CD14-positive monocyte (primary cell): ENCODE measurements around the gene ATP8B2. TPM values are rescaled to one million over a fixed set of nuclear protein-coding genes. Genes with fewer than 3 reads are reported as not detected.

ENCODE experiments used
- DNase-seq, 3 donors: peaks; one replicate each; pipeline ENCODE4 v3.0.0-alpha.2; 2011 to 2022
- H2AFZ ChIP-seq: 2 replicates; pipeline ENCODE4 v1.6.0; 2012; ENCODE audit warnings: mild to moderate bottlenecking, low read depth, low read length, inconsistent platforms; ENCODE audit not compliant: insufficient read depth, poor library complexity, severe bottlenecking
- H3K27ac ChIP-seq, 2 donors: 1 replicate in 1 of 2; 2 replicates in 1 of 2; pipeline ENCODE4 v1.5.1; 2012 to 2013; ENCODE audit warnings: low read length in 2 of 2, control low read depth in 1 of 2, inconsistent platforms in 1 of 2, low read depth in 1 of 2, mild to moderate bottlenecking in 1 of 2
- H3K27me3 ChIP-seq, 2 donors: one replicate each; pipeline versions ENCODE4 v1.6.0 to v1.6.1; 2011 to 2013; ENCODE audit warnings: low read length in 2 of 2; ENCODE audit not compliant: control insufficient read depth in 2 of 2, insufficient read depth in 2 of 2
- H3K36me3 ChIP-seq, 2 donors: replicated peaks in 1 of 2; 1 replicate in 1 of 2; 2 replicates in 1 of 2; pipeline versions ENCODE4 v1.5.1 to v1.6.1; 2012 to 2013; ENCODE audit warnings: low read length in 2 of 2, control low read depth in 1 of 2, inconsistent platforms in 1 of 2, mild to moderate bottlenecking in 1 of 2; ENCODE audit not compliant: insufficient read depth in 2 of 2, control insufficient read depth in 1 of 2
- H3K4me1 ChIP-seq, 2 donors: 1 replicate in 1 of 2; 2 replicates in 1 of 2; pipeline versions ENCODE4 v1.5.1 to v1.6.1; 2012 to 2013; ENCODE audit warnings: low read length in 2 of 2, control low read depth in 1 of 2, inconsistent platforms in 1 of 2, mild to moderate bottlenecking in 1 of 2, moderate library complexity in 1 of 2; ENCODE audit not compliant: insufficient read depth in 2 of 2, control insufficient read depth in 1 of 2
- H3K4me2 ChIP-seq: replicated peaks from 2 replicates; pipeline ENCODE3; 2012; ENCODE audit warnings: low read length, moderate library complexity, mild to moderate bottlenecking; ENCODE audit not compliant: poor library complexity, severe bottlenecking; ENCODE audit errors: extremely low read depth
- H3K4me3 ChIP-seq, 3 experiments: fragments of 200-600 bp in 1 of 3; sonication (generic) in 1 of 3; replicated peaks in 1 of 3; 1 replicate in 2 of 3; 2 replicates in 1 of 3; pipeline ENCODE4 v1.5.1; 2011 to 2013; ENCODE audit warnings: low read length in 3 of 3, mild to moderate bottlenecking in 3 of 3, control low read depth in 2 of 3, low read depth in 2 of 3, inconsistent platforms in 1 of 3, moderate library complexity in 1 of 3
- H3K79me2 ChIP-seq: 2 replicates; pipeline ENCODE4 v1.6.0; 2012; ENCODE audit warnings: mild to moderate bottlenecking, control low read depth, inconsistent platforms, low read length, moderate library complexity; ENCODE audit not compliant: insufficient read depth
- H3K9ac ChIP-seq: 2 replicates; pipeline ENCODE4 v1.6.0; 2017; ENCODE audit warnings: low read length, mild to moderate bottlenecking; ENCODE audit not compliant: insufficient read depth, poor library complexity, severe bottlenecking
- H3K9me3 ChIP-seq, 2 donors: replicated peaks in 1 of 2; 1 replicate in 1 of 2; 2 replicates in 1 of 2; pipeline versions ENCODE4 v1.5.1 to v1.6.1; 2012 to 2013; ENCODE audit warnings: low read length in 2 of 2, control low read depth in 1 of 2; ENCODE audit not compliant: control insufficient read depth in 1 of 2, insufficient read depth in 1 of 2
- H4K20me1 ChIP-seq: 2 replicates; pipeline ENCODE4 v1.6.0; 2012; ENCODE audit warnings: mild to moderate bottlenecking, low read length, control low read depth, moderate library complexity; ENCODE audit not compliant: insufficient read depth
- H3K27ac Mint-ChIP-seq, 7 donors: one replicate each; pipeline ENCODE4 v1.8.0; 2020; ENCODE audit warnings: mild to moderate bottlenecking in 7 of 7, mixed read lengths in 7 of 7, moderate library complexity in 6 of 7, inconsistent platforms in 2 of 7
- H3K27me3 Mint-ChIP-seq, 3 donors: one replicate each; pipeline ENCODE4 v1.8.0; 2021 to 2022; ENCODE audit warnings: low read depth in 3 of 3, mild to moderate bottlenecking in 3 of 3, mixed read lengths in 3 of 3, moderate library complexity in 3 of 3, inconsistent platforms in 1 of 3
- H3K36me3 Mint-ChIP-seq, 2 donors: one replicate each; pipeline ENCODE4 v1.8.0; 2020; ENCODE audit warnings: mixed read lengths in 2 of 2, inconsistent platforms in 1 of 2, mild to moderate bottlenecking in 1 of 2
- H3K4me1 Mint-ChIP-seq: one replicate; pipeline ENCODE4 v1.8.0; 2020; ENCODE audit warnings: mild to moderate bottlenecking, mixed read lengths
- H3K4me3 Mint-ChIP-seq, 2 donors: one replicate each; pipeline ENCODE4 v1.8.0; 2020; ENCODE audit warnings: mild to moderate bottlenecking in 2 of 2, mixed read lengths in 2 of 2, moderate library complexity in 1 of 2
- H3K9me3 Mint-ChIP-seq, 7 donors: one replicate each; pipeline ENCODE4 v1.8.0; 2020 to 2022; ENCODE audit warnings: mixed read lengths in 7 of 7, mild to moderate bottlenecking in 6 of 7, moderate library complexity in 6 of 7, inconsistent platforms in 2 of 7
- WGBS: methylation state at CpG from one replicate; pipeline ENCODE4 v1.1.5; 2013; ENCODE audit warnings: missing lambda C conversion rate; ENCODE audit not compliant: insufficient coverage; 5-methylcytosine and 5-hydroxymethylcytosine counted together
- intact Hi-C, 2 donors: fragments of 100-400 bp; cut with micrococcal nuclease; formaldehyde crosslinking; loops; one replicate each; pipeline versions ENCODE4 v1.15.0 to v1.15.1; 2023
- polyA plus RNA-seq, 3 donors: library from polyadenylated mRNA; depleted of rRNA in 1 of 3; unstranded in 2 of 3; stranded (reverse) in 1 of 3; fragments of 300-500 nt in 2 of 3; fragments of >200 nt in 1 of 3; fragmentation: Illumina TruSeq in 2 of 3; gene quantifications; 1 replicate in 2 of 3; 2 replicates in 1 of 3; pipeline ENCODE4 v1.2.3, GENCODE V29; 2012 to 2021
- TF ChIP-seq, protein P1 (sequence below): fragments of 200-600 bp; IDR thresholded peaks from one replicate; pipeline ENCODE4 v1.8.0; 2022; ENCODE audit warnings: antibody characterized with exemption, mild to moderate bottlenecking

ATP8B2 gene
- polyA plus RNA-seq, 3 donors: 0.46 to 2.2 (median 0.98) TPM

DNA sequence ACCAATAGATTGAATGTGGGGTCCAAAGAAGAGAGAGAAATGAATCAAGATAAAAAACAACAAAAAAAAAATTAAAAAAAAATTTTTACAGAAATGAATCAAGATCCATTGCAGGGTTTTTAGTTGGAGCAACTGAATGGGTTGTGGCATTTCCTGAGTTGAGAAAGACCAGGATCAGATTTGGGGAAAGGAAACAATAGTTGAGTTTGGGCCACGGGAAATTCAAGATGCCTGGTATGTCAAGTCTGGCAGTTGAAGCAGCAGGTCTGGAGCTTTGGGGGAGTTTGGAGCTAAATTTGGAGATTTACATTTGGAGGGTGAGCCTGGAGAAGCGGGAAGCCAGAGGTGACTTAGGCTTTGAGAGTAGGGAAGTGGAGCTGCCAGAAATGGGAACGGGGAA, 22.6 kb downstream of the ATP8B2 start:
- TF ChIP-seq, protein P1, sequence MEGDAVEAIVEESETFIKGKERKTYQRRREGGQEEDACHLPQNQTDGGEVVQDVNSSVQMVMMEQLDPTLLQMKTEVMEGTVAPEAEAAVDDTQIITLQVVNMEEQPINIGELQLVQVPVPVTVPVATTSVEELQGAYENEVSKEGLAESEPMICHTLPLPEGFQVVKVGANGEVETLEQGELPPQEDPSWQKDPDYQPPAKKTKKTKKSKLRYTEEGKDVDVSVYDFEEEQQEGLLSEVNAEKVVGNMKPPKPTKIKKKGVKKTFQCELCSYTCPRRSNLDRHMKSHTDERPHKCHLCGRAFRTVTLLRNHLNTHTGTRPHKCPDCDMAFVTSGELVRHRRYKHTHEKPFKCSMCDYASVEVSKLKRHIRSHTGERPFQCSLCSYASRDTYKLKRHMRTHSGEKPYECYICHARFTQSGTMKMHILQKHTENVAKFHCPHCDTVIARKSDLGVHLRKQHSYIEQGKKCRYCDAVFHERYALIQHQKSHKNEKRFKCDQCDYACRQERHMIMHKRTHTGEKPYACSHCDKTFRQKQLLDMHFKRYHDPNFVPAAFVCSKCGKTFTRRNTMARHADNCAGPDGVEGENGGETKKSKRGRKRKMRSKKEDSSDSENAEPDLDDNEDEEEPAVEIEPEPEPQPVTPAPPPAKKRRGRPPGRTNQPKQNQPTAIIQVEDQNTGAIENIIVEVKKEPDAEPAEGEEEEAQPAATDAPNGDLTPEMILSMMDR: no peak
- intact Hi-C loops: loop anchor here in 1 of 2 donors (10.0 kb wide), 1 partner anchor 47 kb away; no protein-coding TSS in a partner anchor
- Histone ChIP-seq H3K27ac (no peak overlapping the region), H2AFZ (no peak overlapping the region), H3K9ac (no peak overlapping the region), H3K27me3 (peaks cover 0 to 4% of the 10 kb centered on the region in 2 donors), H3K9me3 (no peaks in the 10 kb centered on the region), H3K79me2 (no peaks in the 10 kb centered on the region), H3K4me1 (peaks cover 43 to 54% of the 10 kb centered on the region in 2 donors), H3K36me3 (no peaks in the 10 kb centered on the region), H4K20me1 (no peaks in the 10 kb centered on the region), H3K4me3 (no peak overlapping the region), H3K4me2 (no peak overlapping the region)
- peaks cover 0 to 3% (median 0%) of the 10 kb centered on the region in 7 donors for H3K9me3 Mint-ChIP-seq
- peaks cover 0 to 10% of the 10 kb centered on the region in 2 donors for H3K36me3 Mint-ChIP-seq
- WGBS: 13% methylated on average over 1 of the region's 3 CpGs
- no peak for DNase-seq
- H3K4me3 Mint-ChIP-seq: no peak overlapping the region
- peaks cover 10 to 19% (median 16%) of the 10 kb centered on the region in 3 donors for H3K27me3 Mint-ChIP-seq
- H3K4me1 Mint-ChIP-seq: peaks cover 52% of the 10 kb centered on the region
- peak overlapping the region in 2 of 7 donors; percentile 33 to 51 for H3K27ac Mint-ChIP-seq

DNA sequence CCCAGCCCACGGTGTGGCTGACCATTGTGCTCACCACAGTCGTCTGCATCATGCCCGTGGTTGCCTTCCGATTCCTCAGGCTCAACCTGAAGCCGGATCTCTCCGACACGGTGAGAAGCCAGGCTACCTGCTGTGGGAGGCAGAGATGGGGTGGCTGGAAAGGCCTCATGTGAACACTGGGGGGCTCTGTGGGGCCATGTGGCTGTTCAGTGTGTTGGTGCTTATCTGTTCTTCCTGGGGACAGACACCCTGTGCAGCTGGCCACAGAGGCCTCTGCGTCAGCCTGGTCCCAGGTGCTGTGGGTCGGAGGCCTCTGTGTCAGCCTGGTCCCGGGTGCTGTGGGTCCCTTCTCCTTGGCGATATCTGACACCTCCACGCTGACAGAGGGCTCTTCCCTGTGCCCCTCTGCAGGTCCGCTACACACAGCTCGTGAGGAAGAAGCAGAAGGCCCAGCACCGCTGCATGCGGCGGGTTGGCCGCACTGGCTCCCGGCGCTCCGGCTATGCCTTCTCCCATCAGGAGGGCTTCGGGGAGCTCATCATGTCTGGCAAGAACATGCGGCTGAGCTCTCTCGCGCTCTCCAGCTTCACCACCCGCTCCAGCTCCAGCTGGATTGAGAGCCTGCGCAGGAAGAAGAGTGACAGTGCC, 23.2 kb downstream of the ATP8B2 start:
- Mint-ChIP-seq H3K9me3 (peaks cover 0 to 3% (median 0%) of the 10 kb centered on the region in 7 donors), H3K4me3 (no peak overlapping the region), H3K4me1 (peaks cover 52% of the 10 kb centered on the region), H3K27me3 (peaks cover 10 to 21% (median 17%) of the 10 kb centered on the region in 3 donors), H3K36me3 (peaks cover 0 to 10% of the 10 kb centered on the region in 2 donors), H3K27ac (peak overlapping the region in 1 of 7 donors; percentile 51)
- no peak overlapping the region for H3K4me2 ChIP-seq
- H4K20me1 ChIP-seq: no peaks in the 10 kb centered on the region
- H3K36me3 ChIP-seq: no peaks in the 10 kb centered on the region
- 95% methylated on average over 27 of the region's 27 CpGs for WGBS
- no peaks in the 10 kb centered on the region for H3K9me3 ChIP-seq
- no peak overlapping the region for H3K4me3 ChIP-seq
- no peaks in the 10 kb centered on the region for H3K79me2 ChIP-seq
- no peak for DNase-seq
- H3K27me3 ChIP-seq: peaks cover 0 to 4% of the 10 kb centered on the region in 2 donors
- peaks cover 43 to 54% of the 10 kb centered on the region in 2 donors for H3K4me1 ChIP-seq
- no peak overlapping the region for H3K9ac ChIP-seq
- TF ChIP-seq, protein P1: no peak
- no peak overlapping the region for H2AFZ ChIP-seq
- intact Hi-C loops: loop anchor here in 1 of 2 donors (10.0 kb wide), 1 partner anchor 46 kb away; no protein-coding TSS in a partner anchor
- no peak overlapping the region for H3K27ac ChIP-seq
